ENCODE results near the gene GLYATL2. TPM values are rescaled to one million over a fixed set of nuclear protein-coding genes. Genes with fewer than 3 reads are reported as not detected.
A peak's percentile ranks its signal among the peaks of the same experiment; 100 is the strongest.

The GLYATL2 gene
- polyA plus RNA-seq, 1 of the 3 experiments (the other 2 are of a cell fraction), result 0.31 TPM

DNA sequence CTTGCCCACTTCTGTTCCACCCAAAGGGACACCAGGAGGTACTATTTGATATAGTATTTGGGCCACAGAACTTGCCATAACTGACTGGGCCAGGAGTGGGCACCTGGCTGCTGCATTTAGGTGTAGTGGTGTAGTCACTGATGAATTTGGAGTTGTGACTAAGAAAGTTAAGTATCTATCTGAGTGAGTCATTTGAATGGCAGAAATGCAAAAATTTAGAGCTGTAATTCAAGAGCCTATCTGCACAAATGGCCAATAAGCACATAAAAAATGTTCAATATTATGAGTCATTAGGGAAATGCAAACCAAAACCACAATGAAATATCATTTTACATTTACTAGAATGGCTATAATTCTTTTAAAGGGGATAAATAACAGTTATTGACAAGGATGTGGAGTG, 14.7 kb downstream of the GLYATL2 start (continued):
- TF ChIP-seq GATA2 (CRISPR knock-in tag; IDR thresholded peaks at IDR 0.05) (no peak), MXI1 (IDR thresholded peaks at IDR 0.05; ENCODE audit: low read depth, low read length) (no peak), RXRA (IDR thresholded peaks at IDR 0.05; ENCODE audit: borderline replicate concordance, low read depth) (no peak), JUND (IDR thresholded peaks at IDR 0.05) (peak; percentile 70), FOSL2 (IDR thresholded peaks at IDR 0.05; ENCODE audit: borderline replicate concordance, low read depth) (peak; percentile 86), POLR2AphosphoS5 (IDR thresholded peaks at IDR 0.05; ENCODE audit: low read depth, low read length) (no peak)
- TF ChIP-seq, protein P1, sequence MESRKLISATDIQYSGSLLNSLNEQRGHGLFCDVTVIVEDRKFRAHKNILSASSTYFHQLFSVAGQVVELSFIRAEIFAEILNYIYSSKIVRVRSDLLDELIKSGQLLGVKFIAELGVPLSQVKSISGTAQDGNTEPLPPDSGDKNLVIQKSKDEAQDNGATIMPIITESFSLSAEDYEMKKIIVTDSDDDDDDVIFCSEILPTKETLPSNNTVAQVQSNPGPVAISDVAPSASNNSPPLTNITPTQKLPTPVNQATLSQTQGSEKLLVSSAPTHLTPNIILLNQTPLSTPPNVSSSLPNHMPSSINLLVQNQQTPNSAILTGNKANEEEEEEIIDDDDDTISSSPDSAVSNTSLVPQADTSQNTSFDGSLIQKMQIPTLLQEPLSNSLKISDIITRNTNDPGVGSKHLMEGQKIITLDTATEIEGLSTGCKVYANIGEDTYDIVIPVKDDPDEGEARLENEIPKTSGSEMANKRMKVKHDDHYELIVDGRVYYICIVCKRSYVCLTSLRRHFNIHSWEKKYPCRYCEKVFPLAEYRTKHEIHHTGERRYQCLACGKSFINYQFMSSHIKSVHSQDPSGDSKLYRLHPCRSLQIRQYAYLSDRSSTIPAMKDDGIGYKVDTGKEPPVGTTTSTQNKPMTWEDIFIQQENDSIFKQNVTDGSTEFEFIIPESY (IDR thresholded peaks at IDR 0.05; ENCODE audit: borderline replicate concordance, low read depth), result no peak

DNA sequence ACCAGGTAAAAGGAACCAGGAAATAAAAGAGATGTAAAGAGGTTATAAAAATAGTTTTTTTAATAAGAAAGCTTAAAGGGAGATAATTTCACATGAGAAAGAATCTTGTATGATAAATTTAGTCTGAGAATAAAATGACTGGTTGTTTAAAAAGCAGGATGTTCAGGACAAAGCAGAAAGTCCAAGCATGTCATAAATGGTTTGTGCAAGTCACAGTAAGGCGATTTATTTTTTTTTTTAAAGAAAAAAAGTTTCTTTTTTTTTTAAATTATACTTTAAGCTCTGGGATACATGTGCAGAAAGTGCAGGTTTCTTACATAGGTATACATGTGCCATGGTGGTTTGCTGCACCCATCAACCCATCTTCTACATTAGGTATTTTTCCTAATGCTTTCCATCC, 30.8 kb downstream of the GLYATL2 start:
- Histone ChIP-seq H4K20me1 (ENCODE audit: insufficient read depth) (no peaks in the 10 kb centered on the region), H3K27me3 (ENCODE audit: insufficient read depth) (no peaks in the 10 kb centered on the region), H3K4me1 (ENCODE audit: control insufficient read depth in 1 of 2, insufficient read depth in 2 of 2, low read depth in 1 of 2, low read length in 1 of 2) (no peaks in the 10 kb centered on the region), H3K4me2 (no peak overlapping the region), H3K27ac (ENCODE audit: low read depth in 2 of 2, low read length in 1 of 2) (no peak overlapping the region), H3K4me3 (ENCODE audit: low read depth in 2 of 2, low read length in 1 of 2) (no peak overlapping the region), H3K79me2 (ENCODE audit: insufficient read depth) (no peaks in the 10 kb centered on the region), H2AFZ (ENCODE audit: low read depth) (no peak overlapping the region), H3K9me3 (peaks cover 4% of the 10 kb centered on the region; the same call in 1 of the 2 replicates), H3K9ac (no peak overlapping the region), H3F3A (replicated peaks; ENCODE audit: insufficient read depth) (no peaks in the 10 kb centered on the region), H3K9me2 (no peaks in the 10 kb centered on the region), H3K36me3 (replicated peaks in 1 of 2; ENCODE audit: control insufficient read depth in 1 of 2, insufficient read depth in 2 of 2, low read length in 1 of 2) (no peaks in the 10 kb centered on the region)
- CTCF ChIA-PET, result interaction anchor here (0.8 to 1.1 kb wide), 3 partner anchors 10 to 26 kb away, joined by 3 read pairs; no protein-coding TSS in a partner anchor
- POLR2A ChIA-PET, result no interaction called here
- TF ChIP-seq FOSL2 (IDR thresholded peaks at IDR 0.05; ENCODE audit: borderline replicate concordance, low read depth) (no peak), RCOR1 (IDR thresholded peaks at IDR 0.05; ENCODE audit: low read length) (no peak), SIN3A (IDR thresholded peaks at IDR 0.05; ENCODE audit: borderline replicate concordance, low read depth, low read length) (no peak), RAD21 (IDR thresholded peaks at IDR 0.05; ENCODE audit: low read length) (no peak), CHD2 (IDR thresholded peaks at IDR 0.05; ENCODE audit: low read length, partially characterized antibody) (no peak), POLR2AphosphoS5 (IDR thresholded peaks at IDR 0.05; ENCODE audit: low read depth, low read length) (no peak), FOXJ3 (CRISPR knock-in tag; IDR thresholded peaks at IDR 0.05) (no peak), JUND (IDR thresholded peaks at IDR 0.05) (no peak), EP300 (IDR thresholded peaks at IDR 0.05; ENCODE audit: borderline replicate concordance in 1 of 2, low read depth in 1 of 2, low read length in 1 of 2) (no peak), ELF1 (IDR thresholded peaks at IDR 0.05) (no peak), NFIC (IDR thresholded peaks at IDR 0.05; ENCODE audit: borderline replicate concordance) (no peak), TCF12 (IDR thresholded peaks at IDR 0.05) (no peak), YY1 (IDR thresholded peaks at IDR 0.05; ENCODE audit: low read depth) (no peak), MEF2A (IDR thresholded peaks at IDR 0.05; ENCODE audit: borderline replicate concordance, low read depth) (no peak), RXRA (IDR thresholded peaks at IDR 0.05; ENCODE audit: borderline replicate concordance, low read depth) (no peak)
- TF ChIP-seq, protein P2, sequence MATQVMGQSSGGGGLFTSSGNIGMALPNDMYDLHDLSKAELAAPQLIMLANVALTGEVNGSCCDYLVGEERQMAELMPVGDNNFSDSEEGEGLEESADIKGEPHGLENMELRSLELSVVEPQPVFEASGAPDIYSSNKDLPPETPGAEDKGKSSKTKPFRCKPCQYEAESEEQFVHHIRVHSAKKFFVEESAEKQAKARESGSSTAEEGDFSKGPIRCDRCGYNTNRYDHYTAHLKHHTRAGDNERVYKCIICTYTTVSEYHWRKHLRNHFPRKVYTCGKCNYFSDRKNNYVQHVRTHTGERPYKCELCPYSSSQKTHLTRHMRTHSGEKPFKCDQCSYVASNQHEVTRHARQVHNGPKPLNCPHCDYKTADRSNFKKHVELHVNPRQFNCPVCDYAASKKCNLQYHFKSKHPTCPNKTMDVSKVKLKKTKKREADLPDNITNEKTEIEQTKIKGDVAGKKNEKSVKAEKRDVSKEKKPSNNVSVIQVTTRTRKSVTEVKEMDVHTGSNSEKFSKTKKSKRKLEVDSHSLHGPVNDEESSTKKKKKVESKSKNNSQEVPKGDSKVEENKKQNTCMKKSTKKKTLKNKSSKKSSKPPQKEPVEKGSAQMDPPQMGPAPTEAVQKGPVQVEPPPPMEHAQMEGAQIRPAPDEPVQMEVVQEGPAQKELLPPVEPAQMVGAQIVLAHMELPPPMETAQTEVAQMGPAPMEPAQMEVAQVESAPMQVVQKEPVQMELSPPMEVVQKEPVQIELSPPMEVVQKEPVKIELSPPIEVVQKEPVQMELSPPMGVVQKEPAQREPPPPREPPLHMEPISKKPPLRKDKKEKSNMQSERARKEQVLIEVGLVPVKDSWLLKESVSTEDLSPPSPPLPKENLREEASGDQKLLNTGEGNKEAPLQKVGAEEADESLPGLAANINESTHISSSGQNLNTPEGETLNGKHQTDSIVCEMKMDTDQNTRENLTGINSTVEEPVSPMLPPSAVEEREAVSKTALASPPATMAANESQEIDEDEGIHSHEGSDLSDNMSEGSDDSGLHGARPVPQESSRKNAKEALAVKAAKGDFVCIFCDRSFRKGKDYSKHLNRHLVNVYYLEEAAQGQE (IDR thresholded peaks at IDR 0.05; ENCODE audit: low read depth, low read length), result no peak
- TF ChIP-seq, protein P3, sequence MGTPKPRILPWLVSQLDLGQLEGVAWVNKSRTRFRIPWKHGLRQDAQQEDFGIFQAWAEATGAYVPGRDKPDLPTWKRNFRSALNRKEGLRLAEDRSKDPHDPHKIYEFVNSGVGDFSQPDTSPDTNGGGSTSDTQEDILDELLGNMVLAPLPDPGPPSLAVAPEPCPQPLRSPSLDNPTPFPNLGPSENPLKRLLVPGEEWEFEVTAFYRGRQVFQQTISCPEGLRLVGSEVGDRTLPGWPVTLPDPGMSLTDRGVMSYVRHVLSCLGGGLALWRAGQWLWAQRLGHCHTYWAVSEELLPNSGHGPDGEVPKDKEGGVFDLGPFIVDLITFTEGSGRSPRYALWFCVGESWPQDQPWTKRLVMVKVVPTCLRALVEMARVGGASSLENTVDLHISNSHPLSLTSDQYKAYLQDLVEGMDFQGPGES (IDR thresholded peaks at IDR 0.05; ENCODE audit: low read depth, low read length), result no peak
- TF ChIP-seq, protein P4, sequence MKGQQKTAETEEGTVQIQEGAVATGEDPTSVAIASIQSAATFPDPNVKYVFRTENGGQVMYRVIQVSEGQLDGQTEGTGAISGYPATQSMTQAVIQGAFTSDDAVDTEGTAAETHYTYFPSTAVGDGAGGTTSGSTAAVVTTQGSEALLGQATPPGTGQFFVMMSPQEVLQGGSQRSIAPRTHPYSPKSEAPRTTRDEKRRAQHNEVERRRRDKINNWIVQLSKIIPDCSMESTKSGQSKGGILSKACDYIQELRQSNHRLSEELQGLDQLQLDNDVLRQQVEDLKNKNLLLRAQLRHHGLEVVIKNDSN (IDR thresholded peaks at IDR 0.05; ENCODE audit: borderline replicate concordance, low read depth), result no peak
- WGBS (ENCODE audit: low lambda C conversion rate), result 3% methylated on average over 1 of the region's 1 CpG
- DNase-seq, result no peak

All from SK-N-SH (cell line).